Astrocyte of the spinal cord (primary cell): Measurements from ENCODE around the gene ZDBF2.
A peak's percentile ranks its signal among the peaks of the same experiment; 100 is the strongest.

ENCODE experiments used
- DNase-seq: peaks from one replicate; pipeline ENCODE4 v3.0.0; 2011; ENCODE audit warnings: low read depth, low spot score
- H3K4me3 ChIP-seq: 2 replicates; pipeline ENCODE4 v1.5.1; 2011; ENCODE audit warnings: low read depth, mild to moderate bottlenecking, low read length, moderate library complexity
- in situ Hi-C: cut with HindIII; loops from 2 replicates; pipeline ENCODE4 v1.10.0; 2017; ENCODE audit warnings: low sequenced_read_pairs
- TF ChIP-seq, protein P1 (sequence below): IDR thresholded peaks from 2 replicates; pipeline ENCODE4 v1.5.1; 2012; ENCODE audit warnings: low read depth, mild to moderate bottlenecking, low read length, inconsistent platforms

Gene ZDBF2

DNA sequence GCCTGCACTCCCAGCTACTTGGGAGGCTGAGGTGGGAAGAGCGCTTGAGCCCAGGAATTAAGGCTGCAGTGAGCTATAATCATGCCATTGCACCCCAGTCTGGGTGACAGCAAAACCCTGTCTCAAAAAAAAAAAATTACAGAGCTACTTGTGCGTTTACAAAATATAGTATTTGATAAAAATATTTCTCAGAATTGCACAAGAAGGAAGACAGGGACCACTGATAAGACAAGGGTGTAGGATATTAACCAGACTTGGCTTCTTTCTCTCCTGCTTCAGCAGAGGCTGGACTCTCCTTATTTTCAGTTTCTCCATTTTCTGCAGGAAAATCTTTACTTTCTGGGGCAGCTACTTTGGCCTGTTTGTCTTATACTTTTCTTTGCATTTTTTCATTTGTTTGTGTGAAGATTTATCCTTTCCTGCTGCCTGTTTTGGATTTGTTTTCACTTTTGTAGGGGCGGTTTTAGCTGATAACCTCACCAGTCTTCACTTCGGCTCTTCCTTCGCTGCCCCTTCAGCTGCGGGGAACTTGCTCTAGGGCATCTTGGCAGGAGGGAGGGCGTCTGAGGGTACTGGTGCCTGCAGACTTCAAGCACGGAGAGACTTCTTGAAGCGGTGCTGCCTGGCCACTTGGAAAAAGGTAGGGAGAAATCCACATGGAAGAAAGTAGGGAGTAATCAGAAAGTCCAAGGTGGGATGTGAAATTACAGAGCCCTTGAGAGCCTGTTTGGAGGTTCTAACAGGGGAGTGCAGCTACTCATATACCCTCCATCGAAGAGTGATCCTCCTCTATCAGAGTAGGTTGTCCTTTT, 14.9 kb upstream of the ZDBF2 start:
- H3K4me3 ChIP-seq, result no peak overlapping the region

DNA sequence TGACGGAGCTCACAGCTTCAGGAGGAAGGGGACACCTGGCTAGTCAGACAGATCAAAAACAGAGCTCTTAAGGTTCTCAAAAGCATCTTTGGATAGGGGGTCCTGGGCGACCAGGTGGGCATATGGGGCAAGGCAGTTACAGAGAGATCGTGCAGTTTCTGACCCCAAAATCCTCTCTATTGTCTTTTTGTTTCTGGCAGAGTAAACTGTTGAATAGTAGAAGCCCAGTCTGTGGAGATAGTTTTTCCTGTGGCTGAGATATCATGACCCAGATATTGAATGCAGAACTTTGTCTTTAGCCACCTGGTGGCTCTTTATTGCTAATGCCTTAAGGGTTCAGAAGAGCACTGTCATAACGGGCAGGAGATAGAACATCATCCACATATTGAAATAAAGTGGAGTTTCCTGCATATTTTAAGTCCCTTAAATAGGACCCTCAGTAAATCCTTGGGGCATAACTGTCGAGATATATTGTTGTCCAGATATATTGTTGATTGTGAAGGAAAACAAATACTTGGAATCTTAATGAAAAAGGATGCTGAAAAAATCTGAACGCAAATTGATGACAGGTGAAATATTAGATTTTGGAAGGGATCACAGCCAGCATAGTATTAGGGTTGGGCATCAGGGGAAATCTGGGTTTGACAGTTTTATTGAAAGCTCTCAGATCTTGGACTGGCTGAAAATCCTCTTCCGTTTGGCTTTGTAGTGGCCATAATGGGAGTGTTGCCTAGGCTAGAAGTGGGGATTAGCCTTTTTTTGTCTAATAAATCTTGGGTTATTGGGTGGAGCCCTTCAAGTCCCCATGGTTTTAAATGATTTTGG, 14.1 kb upstream of the ZDBF2 start:
- TF ChIP-seq, protein P1, sequence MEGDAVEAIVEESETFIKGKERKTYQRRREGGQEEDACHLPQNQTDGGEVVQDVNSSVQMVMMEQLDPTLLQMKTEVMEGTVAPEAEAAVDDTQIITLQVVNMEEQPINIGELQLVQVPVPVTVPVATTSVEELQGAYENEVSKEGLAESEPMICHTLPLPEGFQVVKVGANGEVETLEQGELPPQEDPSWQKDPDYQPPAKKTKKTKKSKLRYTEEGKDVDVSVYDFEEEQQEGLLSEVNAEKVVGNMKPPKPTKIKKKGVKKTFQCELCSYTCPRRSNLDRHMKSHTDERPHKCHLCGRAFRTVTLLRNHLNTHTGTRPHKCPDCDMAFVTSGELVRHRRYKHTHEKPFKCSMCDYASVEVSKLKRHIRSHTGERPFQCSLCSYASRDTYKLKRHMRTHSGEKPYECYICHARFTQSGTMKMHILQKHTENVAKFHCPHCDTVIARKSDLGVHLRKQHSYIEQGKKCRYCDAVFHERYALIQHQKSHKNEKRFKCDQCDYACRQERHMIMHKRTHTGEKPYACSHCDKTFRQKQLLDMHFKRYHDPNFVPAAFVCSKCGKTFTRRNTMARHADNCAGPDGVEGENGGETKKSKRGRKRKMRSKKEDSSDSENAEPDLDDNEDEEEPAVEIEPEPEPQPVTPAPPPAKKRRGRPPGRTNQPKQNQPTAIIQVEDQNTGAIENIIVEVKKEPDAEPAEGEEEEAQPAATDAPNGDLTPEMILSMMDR, result peak; percentile 55
- no peak overlapping the region for H3K4me3 ChIP-seq
- in situ Hi-C loops, result no loop called here
- DNase-seq, result no peak

More for the DNA sequence above, 14.9 kb upstream of the ZDBF2 start:
- in situ Hi-C loops, result no loop called here
- TF ChIP-seq, protein P1, result no peak
- no peak for DNase-seq

DNA sequence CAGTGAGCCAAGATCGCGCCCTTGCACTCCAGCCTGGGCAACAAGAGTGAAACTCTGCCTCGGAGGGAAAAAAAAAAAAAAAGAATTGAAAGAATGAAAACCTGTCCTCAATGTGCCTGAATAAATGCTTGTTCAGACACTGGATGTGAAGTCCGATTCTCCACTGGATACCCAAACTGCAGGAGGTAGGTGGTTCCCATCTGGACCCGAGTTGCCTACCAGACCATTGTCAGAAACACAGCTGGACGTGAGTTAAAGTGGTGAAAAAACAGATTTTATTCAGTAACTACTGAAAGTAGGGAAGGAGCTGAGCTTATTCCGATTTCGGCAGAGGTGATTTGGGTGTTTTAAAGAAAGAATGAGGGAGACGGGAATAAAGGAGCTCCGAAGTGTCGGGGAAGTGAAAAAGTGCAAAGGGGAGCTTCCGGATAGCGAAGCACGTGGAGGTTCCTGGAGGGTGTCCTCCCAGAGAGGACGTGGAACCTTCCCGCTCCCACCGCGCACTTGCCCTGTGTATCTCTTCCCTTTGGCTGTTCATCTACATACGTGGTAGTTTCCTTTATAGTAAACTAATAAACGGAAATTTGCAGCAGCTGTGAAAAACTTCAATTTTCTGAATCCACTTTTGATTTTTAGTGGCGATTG, 10.4 kb upstream of the ZDBF2 start:
- TF ChIP-seq, protein P1, result no peak
- in situ Hi-C loops, result no loop called here
- no peak for DNase-seq
- no peak overlapping the region for H3K4me3 ChIP-seq

DNA sequence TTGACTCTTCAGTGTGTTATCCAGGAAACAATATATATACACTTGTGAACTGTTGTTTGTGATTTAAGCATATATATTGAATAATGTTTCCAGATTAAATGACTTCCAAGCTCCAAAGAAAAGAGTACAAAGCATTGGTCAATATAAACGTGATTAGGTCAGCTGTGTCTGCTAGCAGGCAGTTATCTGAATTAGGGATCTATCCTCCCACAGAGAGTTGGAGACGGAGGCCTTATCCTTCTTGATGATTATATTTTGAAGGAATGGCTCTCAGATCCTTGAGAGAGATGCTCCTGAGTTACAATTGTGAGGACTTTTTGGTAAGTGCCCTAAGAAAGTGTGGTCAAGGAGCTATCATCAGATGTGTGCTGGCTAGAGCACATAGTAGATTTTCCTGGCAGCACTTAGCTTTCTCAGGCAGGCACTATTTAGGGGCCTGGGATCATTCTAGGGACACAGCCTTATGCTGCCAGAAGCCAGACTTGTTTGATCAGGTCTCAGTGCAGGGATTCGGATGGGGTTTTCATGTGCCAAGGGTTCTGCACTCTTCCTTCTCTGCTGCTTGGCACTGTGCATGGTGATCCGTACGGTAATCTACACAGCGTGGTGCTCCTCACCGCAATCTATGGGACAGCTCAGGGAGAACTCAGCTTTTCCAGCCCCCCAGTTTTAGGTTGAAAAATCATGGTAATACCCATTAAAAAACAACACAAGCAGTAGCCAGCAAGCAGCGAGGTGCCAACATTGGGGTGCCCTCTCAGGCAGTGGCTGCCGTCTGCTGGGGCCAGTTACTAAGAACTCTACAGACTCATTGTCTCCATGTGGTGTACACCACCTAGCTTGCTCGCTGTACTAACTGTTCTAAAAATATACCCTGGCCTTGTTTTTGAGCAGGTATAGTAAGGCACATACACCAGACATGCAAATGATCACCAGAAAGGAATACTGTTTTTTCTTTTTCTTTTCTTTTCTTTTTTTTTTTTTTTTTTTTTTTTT, 8.0 kb upstream of the ZDBF2 start:
- in situ Hi-C loops, result no loop called here
- TF ChIP-seq, protein P1, result no peak
- no peak overlapping the region for H3K4me3 ChIP-seq
- DNase-seq, result no peak

DNA sequence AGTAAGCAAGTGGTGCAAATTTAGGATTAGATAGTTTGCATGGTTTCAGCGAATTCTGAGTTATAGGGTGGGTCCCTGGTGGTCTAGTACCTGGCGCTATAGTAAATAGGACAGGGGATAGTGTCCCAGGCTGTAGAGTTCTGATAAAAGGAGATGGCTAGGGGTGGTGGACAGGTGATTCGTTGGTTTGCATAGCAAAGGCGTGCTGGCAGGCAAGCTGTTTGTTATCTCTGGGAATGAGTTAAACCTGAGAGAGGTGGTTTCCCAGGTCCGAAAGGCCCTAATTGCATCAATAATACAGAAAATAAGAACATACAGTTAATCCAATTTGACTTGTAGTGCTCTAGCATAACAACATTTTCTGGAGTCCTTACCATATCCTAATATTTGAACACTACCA, 6.9 kb upstream of the ZDBF2 start:
- in situ Hi-C loops, result no loop called here

More for the DNA sequence above, 6.9 kb upstream of the ZDBF2 start:
- TF ChIP-seq, protein P1, result no peak
- no peak for DNase-seq
- no peak overlapping the region for H3K4me3 ChIP-seq
